Muscle of leg (tissue), 11 donors: ENCODE measurements around the gene APOLD1. TPM values are rescaled to one million over a fixed set of nuclear protein-coding genes. Genes with fewer than 3 reads are reported as not detected.
"Not testable (repeated sequence)": the region's sequence is repeated elsewhere in the genome, so short reads cannot be mapped to it uniquely, and the experiment has no call there.

Experiments
- DNase-seq: peaks from one replicate; pipeline ENCODE4 v3.0.0; 2013
- H3K27ac ChIP-seq: one replicate; pipeline ENCODE4 v1.5.1; 2013; ENCODE audit warnings: mild to moderate bottlenecking, low read length, control low read depth
- H3K27me3 ChIP-seq: one replicate; pipeline ENCODE4 v1.6.1; 2013; ENCODE audit warnings: low read length; ENCODE audit not compliant: control insufficient read depth, insufficient read depth
- H3K36me3 ChIP-seq: one replicate; pipeline ENCODE4 v1.6.1; 2013; ENCODE audit warnings: low read length; ENCODE audit not compliant: control insufficient read depth, insufficient read depth
- H3K4me1 ChIP-seq: one replicate; pipeline ENCODE4 v1.6.1; 2013; ENCODE audit warnings: low read length; ENCODE audit not compliant: control insufficient read depth, insufficient read depth
- H3K4me3 ChIP-seq: one replicate; pipeline ENCODE4 v1.5.1; 2013; ENCODE audit warnings: low read length, control low read depth
- H3K9me3 ChIP-seq: replicated peaks from 2 replicates; pipeline ENCODE4 v1.6.1; 2013; ENCODE audit warnings: low read depth, low read length; ENCODE audit not compliant: control insufficient read depth
- WGBS: methylation state at CpG from one replicate; pipeline ENCODE4 v1.1.5; 2013; ENCODE audit warnings: missing lambda C conversion rate; ENCODE audit not compliant: insufficient coverage; 5-methylcytosine and 5-hydroxymethylcytosine counted together
- polyA plus RNA-seq, 8 donors: library from polyadenylated mRNA; unstranded; fragments of 120-200 nt; gene quantifications; one replicate each; pipeline versions ENCODE4 v1.2.1 to v1.2.3, GENCODE V29; 2013; ENCODE audit warnings: inconsistent platforms in 1 of 8, low replicate concordance in 1 of 8; ENCODE audit not compliant: insufficient read length in 8 of 8, insufficient read depth in 1 of 8
- total RNA-seq: library from RNA; stranded (reverse); fragments of 120-200 nt; gene quantifications from one replicate; pipeline ENCODE4 v1.2.4, GENCODE V29; 2013

The APOLD1 gene
- total and polyA plus RNA-seq, 9 donors: 6.8 to 11.2 (median 8.6) TPM

DNA sequence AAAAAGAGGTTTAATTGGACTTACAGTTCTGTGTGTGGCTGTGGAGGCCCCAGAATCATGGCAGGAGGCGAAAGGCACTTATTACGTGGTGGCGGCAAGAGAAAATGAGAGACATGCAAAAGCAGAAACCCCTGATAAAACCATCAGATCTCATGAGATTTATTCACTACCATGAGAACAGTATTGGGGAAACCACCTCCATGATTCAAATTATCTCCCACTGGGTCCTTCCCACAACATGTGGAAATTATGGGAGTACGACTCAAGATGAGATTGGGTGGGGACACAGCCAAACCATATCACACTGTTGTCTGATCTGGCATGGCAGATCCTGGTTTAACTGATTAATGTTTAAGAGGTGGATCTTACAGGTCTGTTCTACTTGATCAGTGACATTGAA is 33.2 kb downstream of the APOLD1 start:
- WGBS: no CpG with 5 or more reads among the region's 4 CpGs

DNA sequence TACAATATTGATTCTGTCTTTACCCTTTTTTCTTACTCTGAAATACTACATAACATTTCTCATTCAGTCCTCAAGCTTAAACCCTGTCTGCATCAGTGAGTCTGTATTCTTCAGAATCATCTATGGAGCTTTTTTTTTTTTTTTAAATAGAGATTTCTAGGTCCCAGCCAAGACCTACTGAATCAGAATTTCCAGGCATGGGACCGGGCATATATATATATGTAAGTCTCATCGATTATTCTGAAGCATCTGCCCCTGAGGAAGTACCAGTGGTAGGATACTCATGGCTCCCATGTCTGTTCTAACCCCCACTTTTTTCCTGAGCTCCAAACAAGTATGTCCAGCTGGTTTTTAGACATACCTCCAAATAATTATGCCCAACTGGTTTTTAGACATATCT is 33.8 kb downstream of the APOLD1 start:
- Histone ChIP-seq H3K27ac (no peak overlapping the region), H3K9me3 (no peaks in the 10 kb centered on the region), H3K27me3 (no peaks in the 10 kb centered on the region), H3K4me1 (no peaks in the 10 kb centered on the region), H3K4me3 (no peak overlapping the region), H3K36me3 (peaks cover 47% of the 10 kb centered on the region)
- DNase-seq: no peak
- WGBS: 100% methylated on average over 1 of the region's 2 CpGs

More for the DNA sequence above, 33.2 kb downstream of the APOLD1 start:
- H3K4me3 ChIP-seq: no peak overlapping the region
- H3K9me3 ChIP-seq: no peaks in the 10 kb centered on the region
- H3K27ac ChIP-seq: no peak overlapping the region
- peaks cover 2% of the 10 kb centered on the region for H3K4me1 ChIP-seq
- no peaks in the 10 kb centered on the region for H3K27me3 ChIP-seq
- no peak for DNase-seq
- peaks cover 43% of the 10 kb centered on the region for H3K36me3 ChIP-seq

DNA sequence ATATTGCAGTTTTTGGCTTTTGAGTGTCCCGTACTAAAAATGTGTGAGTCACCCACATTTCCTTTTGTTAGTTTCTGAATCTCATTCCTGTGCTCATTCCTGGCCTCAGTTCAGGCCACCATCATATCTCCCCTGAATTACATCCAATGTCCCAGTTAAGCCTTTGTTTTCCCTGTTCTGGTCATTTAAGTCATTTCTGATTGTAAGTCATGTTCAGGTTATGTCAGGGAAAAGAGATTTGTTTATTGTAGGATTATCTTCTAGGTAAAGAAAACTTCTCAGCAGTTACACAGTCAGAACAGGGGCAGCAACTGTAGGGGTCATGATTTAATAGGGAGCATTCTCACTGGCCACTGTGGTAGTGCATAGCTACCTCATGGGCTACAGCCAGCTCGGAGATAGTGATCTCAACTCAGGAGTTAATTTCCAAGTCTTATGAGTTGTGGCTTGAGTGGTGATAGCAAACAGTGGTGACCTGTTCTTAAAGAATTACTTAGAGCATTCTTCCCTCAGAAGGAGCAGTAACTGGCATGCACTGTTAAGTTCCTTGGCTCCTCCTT is 34.4 kb downstream of the APOLD1 start:
- Histone ChIP-seq H3K4me3 (no peak overlapping the region), H3K27ac (no peak overlapping the region), H3K27me3 (no peaks in the 10 kb centered on the region), H3K36me3 (peaks cover 52% of the 10 kb centered on the region), H3K4me1 (no peaks in the 10 kb centered on the region), H3K9me3 (no peaks in the 10 kb centered on the region)
- no peak for DNase-seq
- WGBS: no CpG with 5 or more reads among the region's 2 CpGs

DNA sequence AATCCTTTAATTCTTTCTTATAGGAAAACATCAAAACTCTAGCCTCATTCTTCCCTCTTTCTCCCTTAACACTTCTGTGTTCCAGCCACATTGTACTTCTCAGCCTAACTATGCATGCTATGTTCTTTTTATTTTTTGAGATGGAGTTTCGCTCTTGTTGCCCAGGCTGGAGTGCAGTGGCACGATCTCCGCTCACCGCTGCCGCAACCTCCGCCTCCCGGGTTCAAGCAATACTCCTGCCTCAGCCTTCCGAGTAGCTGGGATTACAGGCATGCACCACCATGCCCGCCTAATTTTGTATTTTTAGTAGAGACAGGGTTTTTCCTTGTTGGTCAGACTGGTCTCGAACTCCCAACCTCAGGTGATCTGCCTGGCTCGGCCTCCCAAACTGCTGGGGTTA is 34.9 kb downstream of the APOLD1 start:
- H3K9me3 ChIP-seq, DNase-seq, H3K4me3 ChIP-seq, H3K27me3 ChIP-seq, H3K27ac ChIP-seq, H3K4me1 ChIP-seq: not testable (repeated sequence)
- peaks cover 56% of the 10 kb centered on the region for H3K36me3 ChIP-seq
- WGBS: 99% methylated on average over 9 of the region's 11 CpGs

DNA sequence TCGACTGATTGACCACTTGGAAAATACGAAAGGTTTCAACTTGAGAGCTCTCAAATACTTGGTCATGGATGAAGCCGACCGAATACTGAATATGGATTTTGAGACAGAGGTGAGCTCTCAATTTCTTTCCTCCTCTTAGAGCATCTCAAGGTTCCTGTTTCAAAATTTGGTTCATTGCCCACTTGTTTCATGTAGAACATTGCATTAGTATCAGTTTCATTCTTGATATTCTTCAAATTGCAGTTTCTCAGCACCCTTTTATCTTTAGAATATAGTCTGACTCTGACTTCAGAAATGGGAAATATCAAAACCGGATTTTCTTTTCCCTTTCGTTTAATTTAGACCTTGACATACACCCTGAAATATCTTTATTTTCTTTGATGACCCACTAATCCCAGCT is 36.5 kb downstream of the APOLD1 start:
- no peak overlapping the region for H3K27ac ChIP-seq
- H3K4me3 ChIP-seq: no peak overlapping the region
- no peaks in the 10 kb centered on the region for H3K27me3 ChIP-seq
- no peaks in the 10 kb centered on the region for H3K4me1 ChIP-seq
- 93% methylated on average over 3 of the region's 6 CpGs for WGBS
- no peaks in the 10 kb centered on the region for H3K9me3 ChIP-seq
- DNase-seq: no peak
- peaks cover 66% of the 10 kb centered on the region for H3K36me3 ChIP-seq

DNA sequence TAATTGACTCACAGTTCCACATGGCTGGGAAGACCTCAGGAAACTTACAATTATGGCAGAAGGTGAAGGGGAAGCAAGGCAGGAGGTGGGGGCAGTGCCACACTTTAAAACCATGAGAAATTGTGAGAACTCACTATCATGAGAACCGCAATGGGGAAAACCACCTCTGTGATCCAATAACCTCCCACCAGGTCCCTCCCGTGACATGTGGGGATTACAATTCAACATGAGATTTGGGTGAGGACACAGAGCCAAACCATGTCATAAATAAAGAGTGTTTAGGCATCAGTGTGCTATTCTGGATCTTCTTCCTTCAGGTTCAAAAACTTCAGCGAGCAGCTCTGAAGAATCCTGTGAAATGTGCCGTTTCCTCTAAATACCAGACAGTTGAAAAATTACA is 37.4 kb downstream of the APOLD1 start:
- WGBS: no CpG with 5 or more reads among the region's 4 CpGs
- H3K27ac ChIP-seq: no peak overlapping the region
- no peaks in the 10 kb centered on the region for H3K27me3 ChIP-seq
- H3K36me3 ChIP-seq: peaks cover 70% of the 10 kb centered on the region
- DNase-seq: no peak
- H3K4me1 ChIP-seq: no peaks in the 10 kb centered on the region
- no peaks in the 10 kb centered on the region for H3K9me3 ChIP-seq
- H3K4me3 ChIP-seq: no peak overlapping the region

DNA sequence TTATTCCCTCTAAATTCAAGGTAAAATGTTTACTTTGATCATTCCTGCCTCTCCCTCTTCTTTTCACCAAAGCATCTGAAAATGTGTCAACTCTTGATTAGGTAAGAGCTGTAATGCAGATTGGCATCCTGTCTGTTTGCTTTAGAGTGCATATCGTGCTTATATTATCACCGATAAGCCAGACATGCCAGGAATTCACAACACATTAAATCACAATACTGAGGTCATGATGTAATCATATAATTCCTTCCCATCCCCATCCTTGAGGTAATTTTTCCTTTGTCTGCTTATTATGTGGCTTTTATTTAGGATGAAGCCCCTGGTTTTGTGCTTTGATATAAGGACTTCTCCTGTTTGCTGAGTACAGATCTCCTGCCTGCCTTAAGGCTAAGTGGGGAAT is 37.8 kb downstream of the APOLD1 start:
- no peak overlapping the region for H3K4me3 ChIP-seq
- no peaks in the 10 kb centered on the region for H3K4me1 ChIP-seq
- H3K9me3 ChIP-seq: no peaks in the 10 kb centered on the region
- no peak overlapping the region for H3K27ac ChIP-seq
- H3K36me3 ChIP-seq: peaks cover 74% of the 10 kb centered on the region
- no peaks in the 10 kb centered on the region for H3K27me3 ChIP-seq
- DNase-seq: no peak
- WGBS: no CpG with 5 or more reads among the region's 2 CpGs

DNA sequence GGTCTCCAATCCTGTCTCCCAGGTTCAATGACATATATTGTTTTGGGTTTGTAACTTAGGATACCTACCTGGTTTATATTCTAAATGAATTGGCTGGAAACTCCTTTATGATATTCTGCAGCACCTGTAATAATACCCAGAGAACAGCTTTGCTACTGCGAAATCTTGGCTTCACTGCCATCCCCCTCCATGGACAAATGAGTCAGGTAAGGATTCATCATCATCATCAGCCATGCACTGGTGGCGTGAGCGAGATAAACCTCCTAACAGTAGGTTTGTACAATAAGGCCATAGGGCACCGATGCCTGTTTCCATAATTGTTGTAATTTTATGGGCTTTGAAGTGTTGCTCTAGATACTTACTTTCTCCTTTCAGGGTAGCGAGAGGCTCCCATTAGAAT is 38.4 kb downstream of the APOLD1 start:
- Histone ChIP-seq H3K36me3 (peaks cover 72% of the 10 kb centered on the region), H3K4me3 (no peak overlapping the region), H3K4me1 (no peaks in the 10 kb centered on the region), H3K9me3 (no peaks in the 10 kb centered on the region), H3K27ac (no peak overlapping the region), H3K27me3 (no peaks in the 10 kb centered on the region)
- WGBS: 100% methylated on average over 1 of the region's 5 CpGs
- DNase-seq: no peak

DNA sequence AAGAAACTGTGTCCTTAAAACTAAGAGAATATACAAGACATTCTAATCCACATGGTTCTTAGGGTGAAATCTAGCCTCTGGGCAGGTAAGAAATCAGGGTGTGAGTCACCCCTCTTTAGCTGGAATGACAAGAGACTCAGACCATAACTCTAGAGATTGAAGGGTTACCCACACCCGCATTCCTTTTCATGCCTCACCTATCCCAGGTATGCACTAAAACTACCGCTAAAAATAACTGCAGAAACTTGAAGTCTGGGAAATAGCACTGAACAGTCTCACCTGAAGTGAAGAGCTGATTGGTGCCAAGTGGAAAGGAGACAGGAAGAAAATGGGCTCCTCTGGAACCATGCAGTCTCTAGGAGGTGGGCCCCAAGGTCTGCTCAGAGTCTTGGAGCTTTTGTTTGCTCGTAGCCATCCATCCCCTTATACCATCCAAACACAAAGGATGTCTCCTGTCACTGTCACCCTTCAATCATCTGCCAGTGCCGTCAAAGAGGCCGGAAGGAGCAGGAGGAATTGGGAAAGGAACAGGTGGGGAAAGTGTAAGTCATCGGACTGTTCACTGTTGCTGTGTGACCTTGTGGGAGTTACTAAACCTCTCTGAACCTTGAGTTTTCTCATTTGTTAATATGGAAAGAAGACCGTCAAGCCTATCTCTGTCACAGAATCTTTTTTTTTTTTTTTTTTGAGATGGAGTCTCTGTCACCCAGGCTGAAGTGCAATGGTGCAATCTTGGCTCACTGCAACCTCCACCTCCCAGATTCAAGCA is 50.1 kb downstream of the APOLD1 start:
- no peaks in the 10 kb centered on the region for H3K4me1 ChIP-seq
- no peaks in the 10 kb centered on the region for H3K9me3 ChIP-seq
- H3K4me3 ChIP-seq: no peak overlapping the region
- WGBS: 60% methylated on average over 1 of the region's 7 CpGs
- H3K27me3 ChIP-seq: no peaks in the 10 kb centered on the region
- H3K27ac ChIP-seq: no peak overlapping the region
- H3K36me3 ChIP-seq: peaks cover 28% of the 10 kb centered on the region
- DNase-seq: no peak

DNA sequence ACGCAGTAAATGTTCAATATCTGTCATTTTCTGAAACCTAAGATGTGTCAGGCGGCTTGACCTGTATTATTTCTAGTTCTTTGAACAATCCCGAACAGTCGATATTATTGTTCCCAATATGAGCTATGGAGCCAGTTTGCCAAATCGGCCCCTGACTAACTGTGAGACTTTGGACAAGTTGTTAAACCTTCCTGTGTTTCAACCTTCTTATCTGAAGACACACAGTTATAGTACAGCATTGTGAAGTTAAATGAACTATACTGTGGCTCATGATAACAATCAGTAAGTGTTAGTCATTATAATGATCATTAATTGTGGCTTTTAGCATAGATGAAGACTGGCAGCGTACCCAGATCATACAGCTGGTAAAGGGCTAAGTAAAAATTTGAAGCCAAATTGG is 51.1 kb downstream of the APOLD1 start:
- 85% methylated on average over 2 of the region's 6 CpGs for WGBS
- peaks cover 28% of the 10 kb centered on the region for H3K36me3 ChIP-seq
- no peak for DNase-seq

More for the DNA sequence above, 51.1 kb downstream of the APOLD1 start:
- no peak overlapping the region for H3K27ac ChIP-seq
- H3K27me3 ChIP-seq: no peaks in the 10 kb centered on the region
- H3K4me3 ChIP-seq: no peak overlapping the region
- no peaks in the 10 kb centered on the region for H3K4me1 ChIP-seq
- no peaks in the 10 kb centered on the region for H3K9me3 ChIP-seq
